Non-pigmented ciliary epithelial cell (primary cell): Measurements from ENCODE around the gene HLA-B.
"Not testable (repeated sequence)": the region's sequence is repeated elsewhere in the genome, so short reads cannot be mapped to it uniquely, and the experiment has no call there.

Experiments
- DNase-seq: peaks from one replicate; pipeline ENCODE4 v3.0.0-alpha.2; 2010; ENCODE audit warnings: low read depth

The HLA-B gene

GRCh38 chr6:31356946-31357466 is at the start of gene HLA-B:
TSS of gene HLA-B (minus strand) at chr6:31357179. CDS start at chr6:31357158, 21 bp downstream.
- peak; percentile 43 for DNase-seq

GRCh38 chr6:31405996-31406395 is 49.0 kb upstream of the HLA-B start:
- no peak for DNase-seq

- not testable (repeated sequence) for DNase-seq
These were observed 47.0 kb upstream of the HLA-B start for GRCh38 chr6:31404061-31404364.

- DNase-seq, result peak; percentile 38
These were observed 46.5 kb upstream of the HLA-B start, which contains the start of gene MICA for GRCh38 chr6:31403283-31404060. TSS of gene MICA (plus strand) at chr6:31403595. CDS start at chr6:31403633, 38 bp downstream.

GRCh38 chr6:31402324-31403282 is 45.6 kb upstream of the HLA-B start:
- DNase-seq, result no peak

- peak; percentile 67 for DNase-seq
These were observed 44.4 kb upstream of the HLA-B start for GRCh38 chr6:31401403-31401802.

GRCh38 chr6:31400467-31401289 is 43.7 kb upstream of the HLA-B start:
- DNase-seq, result no peak

- DNase-seq, result peak; percentile 68
These were observed 42.8 kb upstream of the HLA-B start for GRCh38 chr6:31399589-31400466.

GRCh38 chr6:31397901-31398525 is 41.0 kb upstream of the HLA-B start:
- no peak for DNase-seq

- DNase-seq, result not testable (repeated sequence)
These were observed 40.1 kb upstream of the HLA-B start for GRCh38 chr6:31397153-31397499.

- DNase-seq, result no peak
These were observed 39.6 kb upstream of the HLA-B start for GRCh38 chr6:31396422-31397152.

GRCh38 chr6:31395832-31396231 is 38.9 kb upstream of the HLA-B start:
- no peak for DNase-seq

- no peak for DNase-seq
These were observed 37.4 kb upstream of the HLA-B start for GRCh38 chr6:31394381-31394780.

GRCh38 chr6:31393932-31394331 is 37.0 kb upstream of the HLA-B start:
- no peak for DNase-seq

- DNase-seq, result not testable (repeated sequence)
These were observed 32.8 kb upstream of the HLA-B start for GRCh38 chr6:31389802-31390132.

GRCh38 chr6:31388916-31389801 is 32.2 kb upstream of the HLA-B start:
- DNase-seq, result not testable (repeated sequence)

GRCh38 chr6:31386977-31387376 is 30.0 kb upstream of the HLA-B start:
- no peak for DNase-seq

- DNase-seq, result no peak
These were observed 29.1 kb upstream of the HLA-B start for GRCh38 chr6:31386099-31386498.

GRCh38 chr6:31385041-31385440 is 28.1 kb upstream of the HLA-B start:
- no peak for DNase-seq
